ENCODE measurements around the gene BEND6. TPM values are rescaled to one million over a fixed set of nuclear protein-coding genes. Genes with fewer than 3 reads are reported as not detected.

Gene BEND6
- total RNA-seq, 1 experiment from 2014 or later = not detected

GRCh38 chr6:56946368-56946767 lies 8.5 kb upstream of the BEND6 start:
- no peaks in the 10 kb centered on the region for H3K27me3 Mint-ChIP-seq (ENCODE audit: insufficient read depth, unreplicated experiment)

DNA sequence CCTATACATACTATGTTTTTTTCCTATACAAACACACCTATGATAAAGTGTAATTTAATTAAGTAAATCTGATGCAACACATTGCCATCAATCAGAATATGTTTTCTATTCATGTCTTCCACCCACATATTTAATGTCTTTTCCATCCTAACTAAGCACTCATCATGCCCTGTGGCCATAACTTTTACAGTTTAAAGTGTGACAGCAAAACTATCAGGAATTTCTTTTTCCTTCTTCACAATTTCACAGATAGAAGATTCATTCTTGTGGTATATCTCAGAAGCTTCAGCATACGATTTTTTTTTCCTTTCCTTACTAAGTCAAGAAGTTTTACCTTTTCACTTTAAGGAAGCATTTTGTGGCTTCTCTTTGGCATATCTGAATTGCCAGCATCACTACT lies 7.0 kb upstream of the BEND6 start:
- no peak for DNase-seq
- no peaks in the 10 kb centered on the region for H3K36me3 Mint-ChIP-seq (ENCODE audit: insufficient read depth, unreplicated experiment)
- no peak overlapping the region for H3K4me3 ChIP-seq (ENCODE audit: low read depth, low read length)
- no peaks in the 10 kb centered on the region for H3K4me1 ChIP-seq
- TF ChIP-seq, protein P1, sequence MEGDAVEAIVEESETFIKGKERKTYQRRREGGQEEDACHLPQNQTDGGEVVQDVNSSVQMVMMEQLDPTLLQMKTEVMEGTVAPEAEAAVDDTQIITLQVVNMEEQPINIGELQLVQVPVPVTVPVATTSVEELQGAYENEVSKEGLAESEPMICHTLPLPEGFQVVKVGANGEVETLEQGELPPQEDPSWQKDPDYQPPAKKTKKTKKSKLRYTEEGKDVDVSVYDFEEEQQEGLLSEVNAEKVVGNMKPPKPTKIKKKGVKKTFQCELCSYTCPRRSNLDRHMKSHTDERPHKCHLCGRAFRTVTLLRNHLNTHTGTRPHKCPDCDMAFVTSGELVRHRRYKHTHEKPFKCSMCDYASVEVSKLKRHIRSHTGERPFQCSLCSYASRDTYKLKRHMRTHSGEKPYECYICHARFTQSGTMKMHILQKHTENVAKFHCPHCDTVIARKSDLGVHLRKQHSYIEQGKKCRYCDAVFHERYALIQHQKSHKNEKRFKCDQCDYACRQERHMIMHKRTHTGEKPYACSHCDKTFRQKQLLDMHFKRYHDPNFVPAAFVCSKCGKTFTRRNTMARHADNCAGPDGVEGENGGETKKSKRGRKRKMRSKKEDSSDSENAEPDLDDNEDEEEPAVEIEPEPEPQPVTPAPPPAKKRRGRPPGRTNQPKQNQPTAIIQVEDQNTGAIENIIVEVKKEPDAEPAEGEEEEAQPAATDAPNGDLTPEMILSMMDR (IDR thresholded peaks at IDR 0.05; ENCODE audit: insufficient read depth in 1 of 2, low read depth in 1 of 2, low read length in 1 of 2, severe bottlenecking in 1 of 2, unreplicated experiment in 1 of 2) = no peak
- no peak overlapping the region for H3K27ac Mint-ChIP-seq (ENCODE audit: unreplicated experiment)
- no peaks in the 10 kb centered on the region for H3K27me3 ChIP-seq (replicated peaks; ENCODE audit: control insufficient read depth, insufficient read depth, low read length)
- no peaks in the 10 kb centered on the region for H3K36me3 ChIP-seq (ENCODE audit: control insufficient read depth, insufficient read depth, low read length)
- H3K4me1 Mint-ChIP-seq (ENCODE audit: low read depth, unreplicated experiment) = no peaks in the 10 kb centered on the region
- H3K9me3 ChIP-seq = no peaks in the 10 kb centered on the region
- no peaks in the 10 kb centered on the region for H3K27me3 Mint-ChIP-seq (ENCODE audit: insufficient read depth, unreplicated experiment)
- intact Hi-C loops (cut with micrococcal nuclease; ENCODE audit: unreplicated experiment) = no loop called here
- POLR2A ChIA-PET = no interaction called here
- CTCF ChIA-PET = no interaction called here
- no peaks in the 10 kb centered on the region for H3K9me3 Mint-ChIP-seq (ENCODE audit: unreplicated experiment)
- BruUV-seq (replicated peaks) = no TSS peak
- no peak overlapping the region for H3K4me3 Mint-ChIP-seq (ENCODE audit: unreplicated experiment)

More at GRCh38 chr6:56946368-56946767, 8.5 kb upstream of the BEND6 start:
- no peaks in the 10 kb centered on the region for H3K36me3 ChIP-seq (ENCODE audit: control insufficient read depth, insufficient read depth, low read length)
- H3K27me3 ChIP-seq (replicated peaks; ENCODE audit: control insufficient read depth, insufficient read depth, low read length) = no peaks in the 10 kb centered on the region
- no peak overlapping the region for H3K4me3 ChIP-seq (ENCODE audit: low read depth, low read length)
- peaks cover 11% of the 10 kb centered on the region for H3K9me3 Mint-ChIP-seq (ENCODE audit: unreplicated experiment)
- no TSS peak for BruUV-seq (replicated peaks)
- no peak overlapping the region for H3K4me3 Mint-ChIP-seq (ENCODE audit: unreplicated experiment)
- POLR2A ChIA-PET = no interaction called here
- no peaks in the 10 kb centered on the region for H3K36me3 Mint-ChIP-seq (ENCODE audit: insufficient read depth, unreplicated experiment)
- H3K4me1 ChIP-seq = no peaks in the 10 kb centered on the region
- no peaks in the 10 kb centered on the region for H3K4me1 Mint-ChIP-seq (ENCODE audit: low read depth, unreplicated experiment)
- TF ChIP-seq, protein P1 (IDR thresholded peaks at IDR 0.05; ENCODE audit: insufficient read depth in 1 of 2, low read depth in 1 of 2, low read length in 1 of 2, severe bottlenecking in 1 of 2, unreplicated experiment in 1 of 2) = no peak
- intact Hi-C loops (cut with micrococcal nuclease; ENCODE audit: unreplicated experiment) = no loop called here
- H3K9me3 ChIP-seq = peaks cover 8% of the 10 kb centered on the region
- CTCF ChIA-PET = no interaction called here
- DNase-seq = no peak
- H3K27ac Mint-ChIP-seq (ENCODE audit: unreplicated experiment) = no peak overlapping the region

DNA sequence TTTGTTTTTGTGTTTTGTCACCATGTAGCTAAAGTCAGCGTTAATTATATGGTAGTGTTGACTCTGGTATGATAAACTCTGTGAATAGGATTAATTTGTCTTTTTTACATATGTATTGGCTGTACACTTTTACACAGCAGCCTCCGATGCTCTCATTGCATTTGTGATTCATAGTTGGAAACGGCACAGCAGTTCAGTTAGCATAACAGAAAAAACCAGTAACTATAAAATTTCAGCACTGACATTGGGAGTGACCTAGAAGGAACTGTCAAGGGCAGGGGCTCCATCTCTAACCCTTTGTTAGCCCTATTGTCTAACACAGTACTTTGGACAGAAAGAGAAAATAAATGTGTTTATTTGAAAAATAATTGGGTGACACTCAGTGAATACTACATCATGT lies 5.6 kb upstream of the BEND6 start:
- POLR2A ChIA-PET = no interaction called here
- TF ChIP-seq, protein P1 (IDR thresholded peaks at IDR 0.05; ENCODE audit: insufficient read depth in 1 of 2, low read depth in 1 of 2, low read length in 1 of 2, severe bottlenecking in 1 of 2, unreplicated experiment in 1 of 2) = no peak
- no peaks in the 10 kb centered on the region for H3K9me3 Mint-ChIP-seq (ENCODE audit: unreplicated experiment)
- H3K4me1 Mint-ChIP-seq (ENCODE audit: low read depth, unreplicated experiment) = no peaks in the 10 kb centered on the region
- BruUV-seq (replicated peaks) = no TSS peak
- H3K27me3 Mint-ChIP-seq (ENCODE audit: insufficient read depth, unreplicated experiment) = peaks cover 4% of the 10 kb centered on the region
- DNase-seq = no peak
- Histone ChIP-seq H3K9me3 (no peaks in the 10 kb centered on the region), H3K4me3 (ENCODE audit: low read depth, low read length) (no peak overlapping the region), H3K27me3 (replicated peaks; ENCODE audit: control insufficient read depth, insufficient read depth, low read length) (peaks cover 3% of the 10 kb centered on the region; the same call in 1 of the 2 replicates), H3K4me1 (no peaks in the 10 kb centered on the region), H3K36me3 (ENCODE audit: control insufficient read depth, insufficient read depth, low read length) (no peaks in the 10 kb centered on the region)
- no peak overlapping the region for H3K27ac Mint-ChIP-seq (ENCODE audit: unreplicated experiment)
- CTCF ChIA-PET = no interaction called here
- H3K36me3 Mint-ChIP-seq (ENCODE audit: insufficient read depth, unreplicated experiment) = no peaks in the 10 kb centered on the region
- intact Hi-C loops (cut with micrococcal nuclease; ENCODE audit: unreplicated experiment) = no loop called here
- H3K4me3 Mint-ChIP-seq (ENCODE audit: unreplicated experiment) = no peak overlapping the region

All from Caco-2 (cell line).